ENCODE data around the gene CUBN.

Gene CUBN

DNA sequence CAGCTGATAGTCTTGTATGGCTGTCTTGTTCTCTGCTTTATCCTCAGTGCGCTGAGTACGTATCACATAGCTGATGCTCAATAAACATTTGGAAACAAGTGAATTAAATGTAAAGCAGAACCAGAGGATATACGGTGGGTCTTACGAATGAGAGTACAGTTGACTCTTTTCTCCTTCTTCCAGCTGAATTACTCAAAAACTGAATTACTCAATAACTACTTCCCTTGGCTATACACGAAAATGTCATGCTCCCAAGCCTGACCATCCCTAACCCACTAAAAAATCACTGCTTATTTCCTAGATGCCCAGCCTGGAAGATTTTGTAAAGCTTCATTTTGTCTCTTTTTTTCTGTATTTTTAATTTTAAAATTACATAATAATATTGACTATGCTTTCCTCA, 309.2 kb downstream of the CUBN start:
- no peak for DNase-seq (ENCODE audit: low read depth)

DNA sequence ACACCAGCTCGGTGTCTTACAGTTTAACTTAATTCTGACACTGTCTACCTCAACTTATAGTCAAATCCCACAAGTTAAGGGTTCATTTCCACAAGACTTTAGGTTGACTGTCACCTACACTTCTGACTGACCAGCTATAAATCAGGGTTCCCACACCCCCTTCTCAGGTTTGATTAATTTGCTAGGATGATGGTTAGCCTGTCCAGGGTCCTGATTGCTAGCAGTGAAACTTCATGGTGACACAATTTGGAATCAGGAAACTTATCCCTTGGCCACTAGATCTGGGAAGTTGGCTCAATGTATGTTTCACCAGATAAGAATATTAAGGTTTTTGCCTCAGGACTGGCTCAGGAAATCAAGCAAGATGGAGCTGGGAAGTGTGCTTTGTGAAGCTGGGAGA, 309.6 kb downstream of the CUBN start:
- DNase-seq (ENCODE audit: low read depth): no peak

DNA sequence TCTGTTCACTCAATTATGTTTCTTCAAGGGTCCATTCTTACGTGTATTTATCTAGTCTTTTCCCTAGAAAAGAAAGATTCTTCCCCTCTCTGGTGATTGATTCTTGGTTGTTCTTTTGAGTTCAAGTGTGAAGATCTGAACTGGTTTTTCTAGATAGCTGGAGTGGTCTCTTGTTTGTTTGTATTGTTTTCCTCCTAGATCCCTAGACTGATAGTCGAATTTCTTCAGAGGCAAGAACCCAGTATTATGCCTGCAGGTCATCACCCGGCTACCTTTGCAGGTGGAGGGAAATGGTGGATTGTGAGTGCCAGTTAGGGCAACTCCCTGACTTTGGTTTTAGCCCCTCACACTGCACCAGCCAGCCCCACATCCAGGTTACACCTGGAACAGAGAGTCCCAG, 310.2 kb downstream of the CUBN start:
- no peak for DNase-seq (ENCODE audit: low read depth)

DNA sequence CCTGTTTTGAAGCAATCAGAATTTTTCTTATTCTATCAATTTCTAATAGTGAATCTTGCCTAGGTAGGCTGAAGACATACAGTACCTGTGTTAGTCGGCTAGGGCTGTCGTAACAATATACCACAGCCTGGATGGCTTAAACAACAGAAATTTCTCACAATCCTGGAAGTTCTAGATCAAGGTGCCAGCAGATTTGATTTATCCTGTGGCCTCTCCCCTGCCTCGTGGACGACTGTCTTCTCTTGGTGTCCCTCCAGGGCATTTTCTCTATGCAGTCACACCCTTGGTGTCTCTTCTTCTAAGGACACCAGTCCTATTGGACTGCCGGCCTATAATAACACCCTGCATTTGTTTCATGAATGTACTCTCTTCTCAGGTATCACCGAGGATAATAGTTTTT, 310.6 kb downstream of the CUBN start:
- no peak for DNase-seq (ENCODE audit: low read depth)

DNA sequence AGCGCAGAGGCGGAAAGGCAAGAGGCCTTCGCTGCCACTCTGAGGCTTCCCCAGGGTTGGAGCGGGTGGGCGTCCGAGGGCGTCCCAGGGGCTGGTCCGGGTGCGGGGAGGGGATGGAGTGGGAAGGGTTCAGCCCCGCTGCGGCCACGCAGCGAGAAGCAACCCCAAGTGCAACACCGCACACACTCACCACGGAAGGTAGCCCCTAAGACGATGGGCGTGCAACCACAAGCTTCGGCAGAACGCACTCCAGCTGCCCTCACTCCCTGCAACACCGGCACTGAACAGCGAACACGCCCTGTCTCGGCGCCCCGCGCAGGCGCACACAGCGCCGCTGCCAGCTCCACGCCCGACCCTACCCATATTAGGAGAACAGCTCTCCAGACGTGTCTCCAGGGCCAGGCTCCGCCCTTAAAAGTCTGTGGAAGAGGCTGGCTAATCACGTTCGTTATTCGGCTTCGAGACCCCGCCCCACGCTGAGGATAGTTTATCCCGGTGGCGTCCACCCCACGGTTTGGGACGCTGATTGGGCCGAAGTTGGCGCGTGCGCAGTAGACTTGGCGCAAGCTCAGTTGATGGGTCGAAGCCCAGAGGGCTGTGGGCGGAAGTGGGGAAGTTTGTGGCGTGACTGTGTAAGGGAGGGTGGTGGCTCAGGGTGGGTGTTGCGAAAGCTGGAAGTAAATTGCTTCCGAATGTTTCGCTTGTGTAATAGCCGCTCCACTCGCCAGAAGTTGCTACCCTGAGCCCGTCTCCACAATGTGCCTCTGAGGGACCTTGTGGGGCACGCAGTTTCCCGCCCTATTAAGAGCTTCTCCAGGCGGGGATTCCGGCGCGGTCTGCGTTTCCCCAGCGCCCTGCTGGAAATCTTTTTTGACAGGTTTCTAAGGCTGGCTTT, 312.2 kb downstream of the CUBN start, which contains the start of gene RSU1:
Gene RSU1 (minus strand): TSS at position 300 of the 895 bp plus-strand sequence. CDS start 343 bp downstream, outside the sequence.
- peak; percentile 93 for DNase-seq (ENCODE audit: low read depth)

DNA sequence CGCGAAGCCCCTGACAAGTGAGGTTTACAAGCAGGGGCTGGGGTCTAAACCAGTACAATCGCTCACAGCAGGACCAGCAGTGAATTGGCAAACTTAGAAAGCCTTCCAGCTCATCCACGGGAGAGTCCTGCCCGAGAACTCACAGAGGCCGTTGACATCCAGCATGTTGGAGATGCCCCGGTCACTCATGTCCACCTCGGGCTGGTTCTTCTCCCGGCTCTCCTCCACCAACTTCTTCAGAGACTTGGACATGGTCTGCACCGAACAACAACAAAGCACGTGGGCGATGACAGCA, 312.8 kb downstream of the CUBN start:
- no peak for DNase-seq (ENCODE audit: low read depth)

DNA sequence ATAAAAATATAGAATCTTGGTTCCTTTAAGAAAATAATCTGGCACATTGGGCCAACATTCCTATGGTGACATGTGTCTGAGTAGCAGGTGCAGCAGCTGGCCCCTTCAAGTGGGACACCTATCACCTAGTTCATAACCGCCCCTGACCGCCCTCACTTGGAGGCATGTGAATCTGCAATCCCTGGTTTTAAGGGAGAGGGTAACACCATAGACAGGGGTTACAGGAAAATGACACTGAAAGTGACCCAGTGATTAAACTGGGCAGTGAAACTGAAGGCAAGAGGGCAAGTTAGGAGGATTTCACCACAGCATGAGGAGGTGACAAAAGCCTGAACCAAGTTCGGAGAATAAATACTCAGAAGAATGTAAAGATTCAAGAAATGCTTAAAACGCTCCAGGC, 313.4 kb downstream of the CUBN start:
- no peak for DNase-seq (ENCODE audit: low read depth)

DNA sequence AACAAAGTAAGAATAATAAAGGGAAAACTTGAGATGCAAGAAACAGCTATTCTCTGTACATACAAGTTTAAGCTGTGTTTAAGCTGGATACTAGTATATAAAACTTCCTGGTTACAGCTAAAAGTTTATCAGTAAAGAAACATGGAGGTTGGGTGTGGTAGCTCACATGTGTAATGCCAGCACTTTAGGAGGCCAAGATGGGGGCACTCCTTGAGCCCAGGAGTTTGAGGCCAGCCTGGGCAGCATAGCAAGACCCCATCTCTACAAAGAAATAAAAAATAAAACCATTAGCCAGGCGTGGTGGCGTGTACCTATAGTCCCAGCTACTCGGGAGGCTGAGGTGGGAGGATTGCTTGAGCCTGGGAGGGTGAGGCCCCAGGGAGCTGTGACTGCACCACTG, 315.6 kb downstream of the CUBN start:
- no peak for DNase-seq (ENCODE audit: low read depth)

DNA sequence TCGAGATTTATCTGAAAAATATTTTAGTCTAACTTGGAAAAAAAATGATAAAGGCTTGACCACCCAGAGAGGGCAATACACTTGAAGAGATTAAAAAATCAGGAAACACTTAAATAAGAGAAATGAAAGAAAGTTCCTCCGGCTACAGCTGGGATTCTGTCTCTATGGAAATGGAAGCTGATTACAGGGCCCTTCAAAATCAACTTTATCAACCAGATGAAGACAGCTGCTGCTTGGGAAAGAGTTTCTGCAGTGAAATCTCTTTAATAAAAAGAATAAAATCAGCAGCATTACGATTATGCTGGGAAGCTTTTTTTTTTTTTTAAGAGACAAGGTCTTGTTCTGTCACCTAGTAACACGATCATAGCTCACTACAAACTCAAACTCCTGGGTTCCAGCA, 316.9 kb downstream of the CUBN start:
- DNase-seq (ENCODE audit: low read depth): no peak

DNA sequence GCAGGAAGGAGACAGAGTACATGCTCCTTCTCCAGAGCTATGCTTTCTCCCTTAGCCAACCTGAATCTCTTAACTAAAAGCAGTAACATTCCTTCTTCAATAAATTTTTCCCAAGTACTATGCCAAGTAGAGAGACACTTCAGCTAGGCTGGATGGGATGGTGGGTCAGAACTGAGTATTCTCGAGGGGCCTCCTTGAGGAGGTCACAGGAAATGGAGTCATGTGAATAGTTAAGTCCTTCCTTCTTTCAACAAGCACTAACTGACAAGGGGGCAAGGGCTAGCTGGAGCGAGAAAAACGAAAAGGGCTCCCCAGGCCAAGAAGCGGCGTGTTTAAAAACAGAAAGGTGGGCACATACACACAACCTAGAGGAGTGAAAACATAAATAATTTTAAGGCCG, 317.8 kb downstream of the CUBN start:
- DNase-seq (ENCODE audit: low read depth): no peak

DNA sequence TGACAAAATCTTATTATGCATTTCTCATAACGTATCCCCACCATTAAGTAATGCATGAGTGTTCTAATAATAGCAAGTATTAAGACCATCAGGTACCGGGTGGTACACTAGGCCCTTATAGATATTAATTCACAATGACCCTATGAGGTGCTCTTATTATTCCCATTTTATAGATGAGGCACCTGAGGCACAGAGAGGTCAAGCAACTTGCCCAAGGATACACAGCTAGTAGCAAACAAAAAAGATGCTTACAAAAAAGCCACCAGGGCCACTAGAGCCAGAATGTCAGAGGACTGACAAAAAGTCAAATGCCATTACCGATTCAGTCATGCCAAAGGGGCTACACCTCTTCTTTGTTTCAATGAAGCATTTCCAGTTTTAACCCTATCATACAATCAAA, 318.3 kb downstream of the CUBN start:
- no peak for DNase-seq (ENCODE audit: low read depth)

DNA sequence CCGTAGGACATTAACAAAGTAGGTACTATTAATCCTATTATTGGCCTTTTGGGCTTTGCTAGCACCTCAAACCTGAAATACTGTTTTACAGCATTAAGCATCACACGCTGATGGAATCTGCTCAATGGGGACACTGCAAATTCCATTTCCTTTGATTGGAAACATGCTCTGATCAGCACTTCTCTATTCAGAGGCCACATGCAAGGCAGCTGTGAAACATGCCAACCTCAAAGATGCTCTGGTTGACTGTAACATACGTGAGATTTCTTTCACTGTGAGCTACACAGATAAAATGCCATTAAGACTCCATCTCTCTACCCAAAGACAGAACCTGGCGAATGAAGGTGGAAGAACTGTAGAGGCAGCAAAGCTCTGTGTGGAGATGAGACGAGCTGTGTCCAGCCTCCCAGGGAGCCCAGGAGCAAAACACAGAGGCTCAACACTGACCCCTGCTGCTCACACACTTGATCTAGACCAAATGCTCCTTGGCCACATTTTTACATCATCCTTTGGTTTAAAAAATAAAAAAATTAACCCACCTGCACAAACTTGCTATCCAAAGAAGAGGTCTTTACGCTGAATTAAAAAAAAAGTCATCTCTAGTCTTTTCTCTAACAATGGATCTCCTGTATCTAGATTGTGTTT, 320.4 kb downstream of the CUBN start:
- DNase-seq (ENCODE audit: low read depth): no peak

DNA sequence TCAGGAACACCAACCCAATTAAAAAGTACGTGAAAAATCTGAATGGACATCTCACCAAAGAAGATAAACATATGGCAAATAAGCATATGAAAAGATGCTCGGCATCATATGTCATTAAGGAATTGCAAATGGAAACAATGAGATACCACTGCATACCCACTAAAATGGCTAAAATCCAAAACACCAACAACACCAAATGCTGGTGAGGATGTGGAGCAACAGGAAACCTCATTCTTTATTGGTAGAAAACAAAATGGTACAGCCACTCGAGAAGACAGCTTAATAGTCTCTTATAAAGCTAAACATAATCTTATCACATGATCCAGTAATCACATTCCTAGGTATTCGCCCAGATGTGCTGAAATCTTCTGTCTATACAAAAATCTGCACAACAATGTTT, 325.5 kb downstream of the CUBN start:
- no peak for DNase-seq (ENCODE audit: low read depth)

DNA sequence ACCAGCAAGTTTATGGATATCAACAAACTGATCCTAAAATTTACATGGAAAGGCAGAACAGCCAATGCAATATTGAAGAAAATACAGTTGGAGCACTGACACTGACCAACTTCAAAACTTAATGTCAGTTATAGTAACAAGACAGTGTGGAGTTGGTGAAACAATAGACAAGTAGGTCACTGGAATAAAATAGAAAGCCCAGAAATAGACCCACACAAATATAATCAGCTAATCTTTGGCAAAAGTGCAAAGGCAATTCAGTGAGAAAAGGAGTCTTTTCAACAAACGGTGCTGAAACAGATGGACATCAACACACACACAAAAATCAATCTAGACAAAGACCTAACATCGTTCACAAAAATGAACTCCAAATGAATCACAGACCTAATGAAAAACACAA, 326.1 kb downstream of the CUBN start:
- no peak for DNase-seq (ENCODE audit: low read depth)

DNA sequence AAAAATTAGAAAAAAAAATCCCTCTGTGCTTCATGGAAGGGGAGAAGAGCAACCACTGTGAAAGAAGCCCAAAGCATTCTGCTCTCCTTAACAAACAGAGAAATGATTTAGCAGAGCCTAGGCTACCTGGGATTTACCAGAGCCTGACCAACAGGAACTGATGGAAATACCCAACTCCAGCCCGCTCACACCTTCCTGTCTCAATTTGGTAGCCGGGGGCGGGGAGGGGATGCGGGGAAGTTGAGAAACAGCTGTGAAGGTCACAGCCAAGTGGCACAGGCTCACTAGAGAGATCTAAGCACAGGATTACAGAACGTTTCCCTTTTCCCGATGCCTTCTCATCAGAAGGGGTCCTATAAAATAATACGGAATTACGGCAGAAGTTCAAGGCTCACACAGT, 330.0 kb downstream of the CUBN start:
- no peak for DNase-seq (ENCODE audit: low read depth)

DNA sequence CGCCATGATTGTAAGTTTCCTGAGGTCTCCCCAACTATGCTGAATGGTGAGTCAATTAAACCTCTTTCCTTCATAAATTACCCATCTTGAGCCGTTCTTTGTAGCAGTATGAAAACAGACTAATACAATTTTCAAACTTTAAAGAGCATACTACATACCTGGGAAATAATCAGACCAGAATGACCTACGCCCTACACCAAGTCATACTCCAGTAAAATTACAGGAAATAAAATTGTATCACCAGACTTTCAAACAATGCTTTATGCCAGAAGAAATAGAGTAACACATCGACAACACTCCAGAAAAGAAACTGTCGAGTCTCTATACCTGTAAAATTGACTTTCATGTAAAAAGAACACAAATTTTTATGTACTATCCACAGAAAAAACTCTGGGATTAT, 331.0 kb downstream of the CUBN start:
- no peak for DNase-seq (ENCODE audit: low read depth)

DNA sequence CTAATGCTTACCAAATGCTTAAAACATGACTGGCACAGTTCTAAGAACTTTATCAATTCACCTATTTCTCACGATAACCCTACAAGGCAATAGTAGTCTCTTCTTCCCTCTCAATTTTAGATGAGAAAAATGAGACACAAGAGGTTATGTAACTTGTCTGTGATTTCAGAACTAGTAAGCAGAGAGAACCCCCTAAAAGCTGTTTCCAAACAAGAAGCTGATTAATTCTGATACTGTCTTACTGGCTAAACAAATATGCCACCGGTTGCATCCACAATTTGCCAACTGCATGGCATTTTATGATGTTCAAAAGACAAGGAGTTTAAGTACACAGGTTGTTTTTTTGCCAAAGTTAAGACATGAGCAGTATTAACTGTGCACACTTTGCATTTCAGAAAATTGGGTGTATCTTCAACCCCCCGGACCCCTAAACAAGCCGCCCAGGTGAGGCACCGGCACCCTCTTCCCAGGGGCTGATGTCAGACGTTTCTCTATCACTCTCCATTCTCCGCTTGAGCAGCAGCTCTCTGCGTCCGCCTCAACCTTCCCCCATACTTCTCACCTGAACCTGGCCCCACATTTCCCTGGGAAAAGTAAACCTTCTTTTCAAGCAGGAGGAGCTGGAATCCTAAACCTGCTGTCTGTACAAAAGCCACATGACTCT, 334.1 kb downstream of the CUBN start:
- DNase-seq (ENCODE audit: low read depth): no peak

DNA sequence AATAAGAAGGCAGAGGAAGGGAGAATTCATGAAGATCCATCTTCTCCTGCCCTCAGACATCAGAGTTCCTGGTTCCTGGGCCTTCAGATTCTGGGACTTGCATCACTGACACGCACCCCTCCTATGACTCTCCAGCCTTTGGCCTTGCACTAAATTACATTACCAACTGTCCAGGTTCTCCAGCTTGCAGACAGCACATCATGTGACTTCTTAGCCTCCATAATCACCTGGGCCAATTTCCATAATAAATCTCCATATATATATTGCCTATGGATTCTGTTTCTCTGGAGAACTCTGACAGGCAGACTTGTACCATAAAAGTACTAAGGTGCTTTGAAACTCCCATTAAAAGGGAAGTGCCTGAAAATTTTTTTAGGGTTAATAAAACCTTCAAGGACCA, 335.6 kb downstream of the CUBN start:
- no peak for DNase-seq (ENCODE audit: low read depth)

DNA sequence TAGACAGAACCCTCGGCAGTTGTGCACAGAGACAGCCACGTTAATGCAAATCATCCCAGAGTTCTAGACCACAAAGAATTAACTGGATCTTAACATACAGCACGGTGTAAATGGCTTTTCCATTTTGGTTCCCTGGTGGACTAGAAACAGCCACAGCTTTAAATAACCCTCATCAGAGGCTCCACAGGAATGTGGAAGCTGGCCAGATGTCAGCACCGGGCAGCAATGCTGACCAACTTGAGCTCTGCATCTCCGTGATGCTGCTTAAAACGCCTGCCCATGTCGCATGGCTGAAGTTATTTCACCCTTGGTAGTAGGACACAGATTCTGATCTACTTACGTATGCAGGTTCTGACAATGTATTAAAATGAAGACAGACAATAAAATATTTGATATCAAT, 336.9 kb downstream of the CUBN start:
- no peak for DNase-seq (ENCODE audit: low read depth)

DNA sequence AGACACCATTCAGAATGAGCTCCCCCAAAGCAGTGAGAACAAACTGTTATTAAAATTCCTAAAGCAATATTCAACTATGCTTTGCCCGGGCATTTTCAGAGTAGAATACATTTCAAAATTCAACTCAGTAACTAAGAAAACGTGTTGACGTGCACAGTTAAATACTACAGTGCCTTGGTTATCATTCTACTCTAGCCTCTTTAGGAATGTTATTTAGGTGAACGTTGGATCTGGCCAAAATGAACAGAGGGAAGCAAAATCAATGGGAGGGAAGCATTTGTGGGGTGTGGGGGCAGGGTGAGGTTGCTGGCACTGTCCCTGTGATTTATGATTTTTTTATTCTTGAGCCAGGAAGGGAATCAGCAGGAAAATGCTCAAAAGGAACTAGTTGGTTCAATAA, 339.8 kb downstream of the CUBN start:
- DNase-seq (ENCODE audit: low read depth): no peak

DNA sequence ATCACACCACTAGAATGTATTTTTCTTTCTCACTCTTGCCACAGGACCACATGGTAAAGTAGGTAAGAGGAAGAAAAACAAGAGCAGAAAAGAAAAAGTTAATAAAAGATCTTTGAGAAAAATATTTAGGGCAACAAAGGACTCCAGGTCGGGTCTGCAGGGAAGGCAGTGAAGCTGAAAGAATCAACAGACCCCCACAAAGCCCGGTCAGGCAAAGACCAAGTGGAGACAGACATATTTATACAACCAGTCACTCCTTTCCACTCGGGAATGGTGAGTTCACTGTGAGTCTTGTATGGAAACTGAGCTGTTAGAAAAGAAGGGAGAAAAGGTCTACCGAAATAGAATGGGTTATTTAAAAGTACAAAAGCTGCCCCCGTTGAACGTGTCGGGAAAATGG, 340.4 kb downstream of the CUBN start:
- no peak for DNase-seq (ENCODE audit: low read depth)

DNA sequence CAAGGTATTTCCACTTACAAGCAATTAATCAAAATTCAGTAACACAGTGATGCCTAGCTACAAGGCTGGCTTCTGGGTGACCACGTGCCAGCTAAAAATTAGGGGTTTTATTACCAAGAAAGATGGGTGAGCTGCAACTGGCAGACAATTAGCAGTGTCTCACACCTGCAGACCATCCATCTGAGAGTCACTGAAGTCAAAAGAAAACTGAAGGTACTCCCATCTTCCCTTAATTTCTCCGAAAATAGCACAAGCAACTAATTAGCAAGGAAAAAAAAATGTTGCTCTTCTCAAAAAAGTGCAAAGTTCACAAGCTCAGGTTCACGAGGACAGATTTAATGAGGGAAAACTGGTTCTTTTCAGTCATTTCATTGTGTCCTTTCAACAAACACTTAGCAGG, 340.8 kb downstream of the CUBN start:
- DNase-seq (ENCODE audit: low read depth): no peak

DNA sequence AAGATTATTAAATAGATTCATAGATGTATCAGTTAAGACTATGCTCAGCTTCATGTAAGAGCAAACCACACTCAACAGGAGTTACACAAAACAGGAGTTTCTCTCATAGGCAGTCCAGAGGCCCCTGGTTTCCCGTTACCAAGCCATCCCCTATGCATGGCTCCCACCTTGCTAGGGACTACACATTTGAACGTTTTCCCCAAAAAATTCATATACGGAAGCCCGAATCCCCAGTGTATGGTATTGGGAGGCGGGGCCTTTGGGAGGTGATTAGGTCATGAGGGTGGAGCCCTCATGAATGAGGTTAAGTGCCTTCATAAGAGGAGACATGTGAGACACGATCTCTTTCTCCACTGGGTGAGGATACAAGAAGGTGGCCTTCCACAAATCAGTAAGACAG, 341.5 kb downstream of the CUBN start:
- no peak for DNase-seq (ENCODE audit: low read depth)

Data from HS-27A (cell line).